CD4-positive, CD25-positive, alpha-beta regulatory T cell (primary cell): ENCODE measurements around the gene C1orf56. TPM values are rescaled to one million over a fixed set of nuclear protein-coding genes. Genes with fewer than 3 reads are reported as not detected.
A peak's percentile ranks its signal among the peaks of the same experiment; 100 is the strongest.
"Not testable (repeated sequence)": the region's sequence is repeated elsewhere in the genome, so short reads cannot be mapped to it uniquely, and the experiment has no call there.

Experiments
- ATAC-seq, 2 donors: fragments of 150-1000 bp; cut with Tn5 transposase; one replicate each; pipeline ENCODE4 v1.10.0; 2021; ENCODE audit warnings: low read depth in 2 of 2, moderate number of reproducible peaks in 2 of 2, moderate library complexity in 1 of 2
- DNase-seq, 3 donors: peaks; one replicate each; pipeline versions ENCODE4 v3.0.0 to v3.0.0-alpha.2; 2012 to 2022; ENCODE audit warnings: mixed read lengths in 1 of 3
- H3K27ac ChIP-seq: one replicate; pipeline ENCODE4 v1.7.0; 2013; ENCODE audit warnings: mild to moderate bottlenecking, low read length; ENCODE audit not compliant: insufficient read depth, poor library complexity, severe bottlenecking
- H3K27me3 ChIP-seq: one replicate; pipeline ENCODE4 v1.7.0; 2013; ENCODE audit warnings: low read length; ENCODE audit not compliant: control insufficient read depth, insufficient read depth
- H3K36me3 ChIP-seq: one replicate; pipeline ENCODE4 v1.7.0; 2013; ENCODE audit warnings: mild to moderate bottlenecking, low read length, moderate library complexity; ENCODE audit not compliant: control insufficient read depth, insufficient read depth
- H3K4me1 ChIP-seq: 2 replicates; pipeline ENCODE4 v1.7.0; 2013; ENCODE audit warnings: mild to moderate bottlenecking, low read length; ENCODE audit not compliant: insufficient read depth, control insufficient read depth, poor library complexity, severe bottlenecking
- H3K4me3 ChIP-seq: one replicate; pipeline ENCODE4 v1.7.0; 2013; ENCODE audit warnings: low read depth, mild to moderate bottlenecking, low read length, moderate library complexity
- H3K9me3 ChIP-seq, 2 experiments: 1 replicate in 1 of 2; 2 replicates in 1 of 2; pipeline ENCODE4 v1.7.0; 2013; ENCODE audit warnings: low read length in 2 of 2, mild to moderate bottlenecking in 1 of 2, moderate library complexity in 1 of 2; ENCODE audit not compliant: control insufficient read depth in 2 of 2
- H3K27ac Mint-ChIP-seq, 3 donors: one replicate each; pipeline ENCODE4 v1.8.0; 2020 to 2022; ENCODE audit warnings: mild to moderate bottlenecking in 3 of 3, mixed read lengths in 3 of 3, moderate library complexity in 2 of 3
- H3K27me3 Mint-ChIP-seq: one replicate; pipeline ENCODE4 v1.8.0; 2022; ENCODE audit warnings: mild to moderate bottlenecking, mixed read lengths
- H3K36me3 Mint-ChIP-seq: one replicate; pipeline ENCODE4 v1.8.0; 2020; ENCODE audit warnings: mixed read lengths
- H3K4me1 Mint-ChIP-seq, 4 donors: one replicate each; pipeline ENCODE4 v1.8.0; 2020 to 2022; ENCODE audit warnings: mixed read lengths in 4 of 4, mild to moderate bottlenecking in 1 of 4
- H3K4me3 Mint-ChIP-seq, 4 donors: one replicate each; pipeline ENCODE4 v1.8.0; 2020 to 2022; ENCODE audit warnings: mild to moderate bottlenecking in 4 of 4, mixed read lengths in 4 of 4, moderate library complexity in 3 of 4
- H3K9me3 Mint-ChIP-seq, 7 donors: one replicate each; pipeline ENCODE4 v1.8.0; 2020 to 2022; ENCODE audit warnings: mixed read lengths in 7 of 7, mild to moderate bottlenecking in 3 of 7, moderate library complexity in 2 of 7
- polyA plus RNA-seq, 4 donors: library from polyadenylated mRNA; unstranded; fragments of 300-500 nt; fragmentation: Illumina TruSeq; gene quantifications; one replicate each; pipeline ENCODE4 v1.2.3, GENCODE V29; 2021
- total RNA-seq: library from RNA; stranded (reverse); gene quantifications from one replicate; pipeline ENCODE4 v1.2.3, GENCODE V29; 2022

C1orf56 gene
- total and polyA plus RNA-seq, 5 donors from 2014 or later: 0.67 to 4.8 (median 3.7) TPM

- H3K27me3 Mint-ChIP-seq: peaks cover under 1% of the 10 kb centered on the region
- H3K4me3 ChIP-seq: no peak overlapping the region
- H3K4me1 ChIP-seq: peaks cover 15% of the 10 kb centered on the region
- H3K4me1 Mint-ChIP-seq: peaks cover 4 to 19% (median 13%) of the 10 kb centered on the region in 4 donors
- DNase-seq (no peak), ATAC-seq (no peak)
- H3K36me3 Mint-ChIP-seq: no peaks in the 10 kb centered on the region
- H3K4me3 Mint-ChIP-seq: peak overlapping the region in 1 of 4 donors; percentile 89
- H3K27ac Mint-ChIP-seq: no peak overlapping the region
- no peaks in the 10 kb centered on the region for H3K36me3 ChIP-seq
- no peaks in the 10 kb centered on the region for H3K9me3 Mint-ChIP-seq
- no peak overlapping the region for H3K27ac ChIP-seq
- no peaks in the 10 kb centered on the region for H3K9me3 ChIP-seq
- H3K27me3 ChIP-seq: no peaks in the 10 kb centered on the region
Observed at GRCh38 chr1:151065089-151065645, 17.6 kb downstream of the C1orf56 start.

GRCh38 chr1:151067185-151067584 lies 19.6 kb downstream of the C1orf56 start:
- no peaks in the 10 kb centered on the region for H3K9me3 ChIP-seq
- H3K27ac ChIP-seq: no peak overlapping the region
- H3K4me3 Mint-ChIP-seq: peak overlapping the region in 2 of 4 donors; percentile 1 to 98
- no peaks in the 10 kb centered on the region for H3K27me3 ChIP-seq
- ATAC-seq: no peak
- peak overlapping the region in 2 of 3 donors; percentile 24 to 56 for H3K27ac Mint-ChIP-seq
- H3K27me3 Mint-ChIP-seq: peaks cover 10% of the 10 kb centered on the region
- no peaks in the 10 kb centered on the region for H3K36me3 ChIP-seq
- peaks cover 9 to 25% (median 16%) of the 10 kb centered on the region in 4 donors for H3K4me1 Mint-ChIP-seq
- H3K9me3 Mint-ChIP-seq: no peaks in the 10 kb centered on the region
- peaks cover 5% of the 10 kb centered on the region for H3K36me3 Mint-ChIP-seq
- H3K4me1 ChIP-seq: peaks cover 17% of the 10 kb centered on the region
- DNase-seq: no peak
- H3K4me3 ChIP-seq: no peak overlapping the region

DNA sequence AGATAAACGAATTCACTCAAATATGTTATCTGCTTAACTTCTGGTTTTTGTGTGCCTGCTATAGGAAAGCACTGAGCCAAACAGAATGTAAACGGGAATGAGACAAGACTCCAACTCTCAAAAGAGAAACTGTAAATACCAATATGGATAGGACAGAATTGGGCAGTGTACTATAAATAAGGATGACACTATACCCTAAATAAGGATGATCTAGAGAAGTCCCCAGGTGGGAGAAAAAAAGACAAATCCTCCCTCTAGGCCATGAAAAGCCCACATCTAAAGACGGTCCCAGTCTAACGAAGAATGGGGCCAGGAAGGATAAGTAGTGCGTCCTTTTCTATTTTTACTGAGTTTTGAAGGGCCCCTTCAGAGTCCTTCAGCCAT lies 21.5 kb downstream of the C1orf56 start:
- Histone ChIP-seq H3K27me3 (no peaks in the 10 kb centered on the region), H3K4me3 (no peak overlapping the region), H3K4me1 (peaks cover 18% of the 10 kb centered on the region), H3K36me3 (no peaks in the 10 kb centered on the region), H3K27ac (no peak overlapping the region), H3K9me3 (no peaks in the 10 kb centered on the region)
- H3K4me3 Mint-ChIP-seq: peak overlapping the region; percentile 98 to 100 (median 100)
- no peaks in the 10 kb centered on the region for H3K9me3 Mint-ChIP-seq
- peaks cover 9 to 32% (median 22%) of the 10 kb centered on the region in 4 donors for H3K4me1 Mint-ChIP-seq
- no peak for DNase-seq
- H3K27me3 Mint-ChIP-seq: peaks cover 10% of the 10 kb centered on the region
- peak overlapping the region; percentile 73 to 99 (median 73) for H3K27ac Mint-ChIP-seq
- no peak for ATAC-seq
- peaks cover 10% of the 10 kb centered on the region for H3K36me3 Mint-ChIP-seq

DNA sequence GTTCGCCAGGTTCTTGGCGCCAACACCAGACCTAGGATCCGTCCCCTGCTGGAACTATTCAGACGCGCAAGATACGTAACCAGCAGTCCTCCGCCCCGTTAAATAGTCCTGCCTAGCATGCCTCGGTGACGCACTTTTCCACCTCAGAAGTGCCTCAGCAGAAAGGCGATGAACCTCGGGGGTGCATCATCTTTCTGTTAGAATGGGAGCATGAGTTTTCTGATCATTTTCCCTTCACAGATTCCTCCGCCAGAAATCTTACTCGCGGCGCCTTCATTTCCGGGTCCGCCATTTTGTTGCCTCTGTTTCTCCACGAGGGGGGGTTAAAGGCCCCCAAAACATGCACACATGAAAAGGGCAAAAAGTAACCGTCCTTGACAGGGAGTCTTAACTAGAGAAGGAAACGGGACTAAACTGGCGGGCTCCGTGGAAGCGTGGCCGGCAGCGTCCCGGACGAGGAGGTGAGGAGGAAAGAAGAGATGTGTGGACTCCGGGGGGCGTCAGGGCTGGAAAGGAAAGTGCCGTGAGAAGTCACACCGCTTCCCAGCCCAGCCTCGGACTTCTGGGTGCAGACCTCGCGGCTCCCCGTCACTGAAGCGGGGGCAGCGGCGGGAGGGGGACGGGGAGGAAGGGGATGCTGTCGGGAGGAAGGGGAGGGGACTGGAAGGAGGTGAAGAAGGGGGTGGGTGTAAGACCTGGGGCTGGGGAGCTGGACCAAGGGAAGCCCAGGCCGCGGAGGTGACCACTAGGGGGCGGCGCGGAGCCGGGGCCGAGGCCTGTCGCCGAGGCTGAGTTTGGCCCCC lies 23.1 kb downstream of the C1orf56 start, which contains the start of gene GABPB2:
Gene GABPB2, plus strand, starts transcription at position 288 of the 803 bp plus-strand sequence. CDS start 17,429 bp downstream, outside the sequence.
- H3K27ac ChIP-seq: peak within 1 kb of the TSS; percentile 95
- peak; percentile 84 to 85 for ATAC-seq
- H3K4me3 ChIP-seq: peak within 1 kb of the TSS; percentile 97
- Mint-ChIP-seq H3K27me3 (peaks cover 10% of the 10 kb centered on the region), H3K9me3 (no peaks in the 10 kb centered on the region), H3K4me3 (peak within 1 kb of the TSS; percentile 98 to 100 (median 100)), H3K36me3 (peaks cover 10% of the 10 kb centered on the region), H3K4me1 (peaks cover 5 to 33% (median 23%) of the 10 kb centered on the region in 4 donors), H3K27ac (peak within 1 kb of the TSS; percentile 99 to 100 (median 99))
- H3K4me1 ChIP-seq: peaks cover 18% of the 10 kb centered on the region
- DNase-seq: peak; percentile 76 to 92 (median 89)
- no peaks in the 10 kb centered on the region for H3K27me3 ChIP-seq
- no peaks in the 10 kb centered on the region for H3K9me3 ChIP-seq
- H3K36me3 ChIP-seq: no peaks in the 10 kb centered on the region

DNA sequence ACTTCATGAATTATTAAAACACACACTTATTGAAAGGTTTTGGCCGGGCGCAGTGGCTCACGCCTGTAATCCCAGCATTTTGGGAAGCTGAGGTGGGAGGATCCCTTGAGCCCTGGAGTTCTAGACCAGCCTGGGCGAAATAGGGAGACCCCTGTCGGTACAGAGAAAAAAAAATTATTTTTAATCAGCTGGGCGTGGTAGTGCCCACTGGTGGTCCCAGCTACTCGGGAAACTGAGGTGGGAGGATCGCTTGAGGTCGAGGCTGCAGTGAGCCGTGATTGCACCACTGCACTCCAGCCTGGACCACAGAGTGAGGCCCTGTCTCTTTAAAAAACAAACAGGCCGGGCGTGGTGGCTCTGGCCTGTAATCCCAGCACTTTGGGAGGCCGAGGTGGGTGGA lies 24.7 kb downstream of the C1orf56 start:
- H3K36me3 Mint-ChIP-seq: peaks cover 10% of the 10 kb centered on the region
- no peak for DNase-seq
- H3K9me3 Mint-ChIP-seq: no peaks in the 10 kb centered on the region

DNA sequence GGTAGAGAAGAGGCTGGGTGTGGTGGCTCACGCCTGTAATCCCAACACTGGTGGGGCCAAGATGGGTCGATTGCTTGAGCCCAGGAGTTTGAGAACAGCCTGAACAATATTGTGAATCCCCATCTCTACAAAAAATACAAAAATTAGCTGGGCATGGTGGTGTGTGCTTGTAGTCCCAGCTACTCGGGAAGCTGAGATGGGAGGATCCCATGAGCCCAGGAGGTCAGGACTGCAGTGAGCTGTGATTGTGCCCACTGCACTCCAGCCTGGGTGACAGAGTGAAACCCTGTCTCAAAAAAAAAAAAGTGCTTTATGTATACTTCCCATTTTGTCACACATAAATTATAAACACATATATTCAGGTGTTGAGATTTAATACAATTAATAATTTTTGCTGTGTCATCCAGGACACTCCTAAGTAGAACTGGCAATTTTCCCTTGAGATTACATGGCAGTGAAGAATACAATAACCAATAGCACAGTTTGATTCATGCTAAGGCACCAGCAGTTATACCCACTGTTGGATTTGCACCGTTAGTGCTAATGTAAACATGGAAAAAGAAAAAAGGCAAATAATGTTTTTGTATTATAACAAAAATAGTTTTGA lies 38.5 kb downstream of the C1orf56 start:
- no peaks in the 10 kb centered on the region for H3K9me3 Mint-ChIP-seq
- Histone ChIP-seq H3K4me3 (no peak overlapping the region), H3K4me1 (no peaks in the 10 kb centered on the region), H3K36me3 (no peaks in the 10 kb centered on the region), H3K9me3 (no peaks in the 10 kb centered on the region), H3K27me3 (no peaks in the 10 kb centered on the region), H3K27ac (no peak overlapping the region)
- H3K4me1 Mint-ChIP-seq: peaks cover 0 to 3% (median 0%) of the 10 kb centered on the region in 4 donors
- H3K27me3 Mint-ChIP-seq: no peaks in the 10 kb centered on the region
- peaks cover 6% of the 10 kb centered on the region for H3K36me3 Mint-ChIP-seq
- DNase-seq (no peak), ATAC-seq (no peak)
- peak overlapping the region in 1 of 3 donors; percentile 52 for H3K27ac Mint-ChIP-seq
- H3K4me3 Mint-ChIP-seq: no peak overlapping the region

More for the DNA sequence above, 24.7 kb downstream of the C1orf56 start:
- peak overlapping the region; percentile 98 to 100 (median 100) for H3K4me3 Mint-ChIP-seq
- Histone ChIP-seq H3K27me3 (no peaks in the 10 kb centered on the region), H3K36me3 (no peaks in the 10 kb centered on the region), H3K4me3 (no peak overlapping the region), H3K27ac (peak overlapping the region; percentile 95), H3K4me1 (peaks cover 18% of the 10 kb centered on the region), H3K9me3 (no peaks in the 10 kb centered on the region)
- peaks cover 10% of the 10 kb centered on the region for H3K27me3 Mint-ChIP-seq
- H3K4me1 Mint-ChIP-seq: peaks cover 5 to 37% (median 25%) of the 10 kb centered on the region in 4 donors
- ATAC-seq: no peak
- H3K27ac Mint-ChIP-seq: peak overlapping the region; percentile 20 to 99 (median 99)

DNA sequence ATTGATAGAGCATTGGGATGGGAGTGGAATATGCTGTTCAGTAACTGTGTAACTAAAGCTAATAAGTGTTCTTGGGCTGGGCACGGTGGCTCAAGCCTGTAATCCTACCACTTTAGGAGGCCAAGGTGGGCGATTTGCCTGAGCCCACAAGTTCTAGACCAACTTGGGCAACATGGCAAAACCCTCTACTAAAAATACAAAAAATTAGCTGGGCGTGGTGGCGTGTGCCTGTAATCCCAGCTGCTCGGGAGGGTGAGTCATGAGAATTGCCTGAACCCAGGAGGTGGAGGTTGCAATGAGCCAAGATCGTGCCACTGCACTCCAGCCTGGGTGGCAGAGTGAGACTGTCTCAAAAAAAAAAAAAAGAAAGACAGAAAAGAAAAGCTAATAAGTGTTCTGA lies 49.9 kb downstream of the C1orf56 start:
- H3K27me3 ChIP-seq, H3K4me3 ChIP-seq, H3K36me3 ChIP-seq, H3K4me1 Mint-ChIP-seq, H3K9me3 ChIP-seq, H3K36me3 Mint-ChIP-seq, ATAC-seq, H3K4me1 ChIP-seq, H3K27ac ChIP-seq, H3K9me3 Mint-ChIP-seq, H3K4me3 Mint-ChIP-seq, H3K27ac Mint-ChIP-seq, H3K27me3 Mint-ChIP-seq, DNase-seq: not testable (repeated sequence)
